MCF 10A (cell line): ENCODE measurements around the gene CFAP100. TPM values are rescaled to one million over a fixed set of nuclear protein-coding genes. Genes with fewer than 3 reads are reported as not detected.

ENCODE experiments used
- BruUV-seq: library from RNA; stranded (reverse); fragments of 400-500 nt; replicated peaks from 2 replicates; lab custom pipeline; 2021; lab: Mats Ljungman, UMichigan
- CTCF ChIA-PET: fragments of 300-600 bp; sonication (Branson Sonifier 250); formaldehyde crosslinking; extraction: SDS; loops from one replicate; lab custom pipeline; 2021; ENCODE audit warnings: antibody characterized with exemption, inconsistent platforms; lab: Yijun Ruan, JAX
- POLR2A ChIA-PET: fragments of 300-600, 350-650 bp; sonication (Branson Sonifier 250); formaldehyde crosslinking; extraction: SDS; loops from one replicate; lab custom pipeline; 2020; ENCODE audit warnings: antibody characterized with exemption, inconsistent platforms; lab: Yijun Ruan, JAX
- DNase-seq: peaks from one replicate; pipeline ENCODE4 v3.0.0-alpha.2; 2018; ENCODE audit not compliant: unreplicated experiment
- H3K27ac Mint-ChIP-seq: one replicate; pipeline ENCODE4 v1.8.0; 2022; ENCODE audit warnings: mild to moderate bottlenecking, low read depth, mixed read lengths; ENCODE audit not compliant: unreplicated experiment
- H3K27me3 Mint-ChIP-seq: one replicate; pipeline ENCODE4 v1.8.0; 2022; ENCODE audit warnings: mixed read lengths; ENCODE audit not compliant: insufficient read depth, unreplicated experiment
- H3K36me3 Mint-ChIP-seq: one replicate; pipeline ENCODE4 v1.8.0; 2022; ENCODE audit warnings: mild to moderate bottlenecking, moderate library complexity, mixed read lengths; ENCODE audit not compliant: insufficient read depth, unreplicated experiment
- H3K4me1 Mint-ChIP-seq: one replicate; pipeline ENCODE4 v1.8.0; 2022; ENCODE audit warnings: mixed read lengths; ENCODE audit not compliant: insufficient read depth, unreplicated experiment
- H3K4me3 Mint-ChIP-seq: one replicate; pipeline ENCODE4 v1.8.0; 2022; ENCODE audit warnings: mild to moderate bottlenecking, moderate library complexity, mixed read lengths; ENCODE audit not compliant: unreplicated experiment
- H3K9me3 Mint-ChIP-seq: one replicate; pipeline ENCODE4 v1.8.0; 2022; ENCODE audit warnings: mixed read lengths; ENCODE audit not compliant: unreplicated experiment
- CTCF ChIP-seq: fragments of 200-600 bp; IDR thresholded peaks from one replicate; pipeline ENCODE4 v1.8.0; 2022; ENCODE audit warnings: antibody characterized with exemption, mild to moderate bottlenecking; ENCODE audit not compliant: unreplicated experiment
- intact Hi-C: fragments of 100-400 bp; cut with micrococcal nuclease; formaldehyde crosslinking; loops from 2 replicates; pipeline ENCODE4 v1.14.1; 2022
- total RNA-seq: library from RNA; stranded (reverse); gene quantifications from 2 replicates; pipeline ENCODE4 v1.2.3, GENCODE V29; 2022

The CFAP100 gene
- total RNA-seq, 1 experiment from 2014 or later: not detected

- TF ChIP-seq CTCF: no peak
- DNase-seq: no peak
- ChIA-PET CTCF (interaction anchor here (0.7 to 2.0 kb wide), 3 partner anchors 37 to 1584 kb away, joined by 3 to 7 read pairs (median 3); no protein-coding TSS in a partner anchor), POLR2A (interaction anchor here (0.6 kb wide), 1 partner anchor 550 kb away, joined by 4 read pairs; no protein-coding TSS in a partner anchor)
- BruUV-seq: no TSS peak
- no peaks in the 10 kb centered on the region for H3K27me3 Mint-ChIP-seq
- H3K4me3 Mint-ChIP-seq: no peak overlapping the region
- H3K27ac Mint-ChIP-seq: no peak overlapping the region
- H3K36me3 Mint-ChIP-seq: no peaks in the 10 kb centered on the region
- peaks cover 18% of the 10 kb centered on the region for H3K4me1 Mint-ChIP-seq
- intact Hi-C loops: no loop called here
- no peaks in the 10 kb centered on the region for H3K9me3 Mint-ChIP-seq
Observed at GRCh38 chr3:126485176-126485897, 90.6 kb downstream of the CFAP100 start.

- H3K4me3 Mint-ChIP-seq: no peak overlapping the region
- POLR2A ChIA-PET: no interaction called here
- no peak for DNase-seq
Observed at GRCh38 chr3:126485956-126486355, 91.2 kb downstream of the CFAP100 start.

More at GRCh38 chr3:126485956-126486355, 91.2 kb downstream of the CFAP100 start:
- H3K36me3 Mint-ChIP-seq: no peaks in the 10 kb centered on the region
- no peaks in the 10 kb centered on the region for H3K27me3 Mint-ChIP-seq
- peaks cover 18% of the 10 kb centered on the region for H3K4me1 Mint-ChIP-seq
- CTCF ChIA-PET: interaction anchor here (2.0 kb wide), 1 partner anchor 36 kb away, joined by 7 read pairs; no protein-coding TSS in a partner anchor
- intact Hi-C loops: no loop called here
- TF ChIP-seq CTCF: no peak
- H3K9me3 Mint-ChIP-seq: no peaks in the 10 kb centered on the region
- BruUV-seq: no TSS peak
- H3K27ac Mint-ChIP-seq: no peak overlapping the region

Other genes starting within 250 kb of the CFAP100 start
- 1.5 and 1.9 TPM in 2 replicates for gene ALDH1L1, start 214.3 kb upstream of the CFAP100 start, total RNA-seq
- 5.3 and 8.3 TPM in 2 replicates for gene KLF15, start 37.5 kb upstream of the CFAP100 start, total RNA-seq
- 37.2 and 37.5 TPM in 2 replicates for gene ZXDC, start 81.0 kb downstream of the CFAP100 start, total RNA-seq
- not detected in 2 replicates for gene UROC1, start 122.9 kb downstream of the CFAP100 start, total RNA-seq
- not detected in 2 replicates for gene CHST13, start 129.2 kb downstream of the CFAP100 start, total RNA-seq
- not detected in 2 replicates for gene C3orf22, start 164.0 kb downstream of the CFAP100 start, total RNA-seq